ENCODE data around the gene PTPRU.

DNA sequence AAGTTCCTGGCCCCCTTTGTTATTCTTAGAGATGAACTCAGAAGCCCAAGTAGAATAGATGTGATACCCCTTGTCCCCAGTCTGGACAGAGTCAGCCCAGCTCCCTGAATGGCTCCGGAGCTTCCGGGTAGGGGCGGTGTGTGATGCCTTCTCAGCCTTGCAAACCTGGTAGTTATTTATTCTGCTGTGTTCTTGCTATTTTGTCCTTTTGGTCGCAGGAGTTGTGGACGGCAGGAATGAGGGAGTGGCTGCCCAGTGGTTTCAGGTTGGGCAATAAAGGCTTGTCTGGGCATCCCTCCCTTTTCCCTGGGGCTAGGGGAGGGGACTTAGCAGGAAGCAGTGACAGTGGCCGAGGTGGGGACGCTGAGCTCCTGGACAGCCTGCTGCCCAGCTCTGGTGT lies 2.8 kb downstream of the PTPRU start:
- TF ChIP-seq TAF1 (IDR thresholded peaks at IDR 0.05; ENCODE audit: borderline replicate concordance, insufficient read depth, low read length) = no peak
- no peak for TF ChIP-seq POLR2AphosphoS5 (IDR thresholded peaks at IDR 0.05; ENCODE audit: low read depth, low read length)
- TF ChIP-seq SIN3A (IDR thresholded peaks at IDR 0.05; ENCODE audit: borderline replicate concordance, insufficient read depth, low read length) = no peak
- TF ChIP-seq, protein P1, sequence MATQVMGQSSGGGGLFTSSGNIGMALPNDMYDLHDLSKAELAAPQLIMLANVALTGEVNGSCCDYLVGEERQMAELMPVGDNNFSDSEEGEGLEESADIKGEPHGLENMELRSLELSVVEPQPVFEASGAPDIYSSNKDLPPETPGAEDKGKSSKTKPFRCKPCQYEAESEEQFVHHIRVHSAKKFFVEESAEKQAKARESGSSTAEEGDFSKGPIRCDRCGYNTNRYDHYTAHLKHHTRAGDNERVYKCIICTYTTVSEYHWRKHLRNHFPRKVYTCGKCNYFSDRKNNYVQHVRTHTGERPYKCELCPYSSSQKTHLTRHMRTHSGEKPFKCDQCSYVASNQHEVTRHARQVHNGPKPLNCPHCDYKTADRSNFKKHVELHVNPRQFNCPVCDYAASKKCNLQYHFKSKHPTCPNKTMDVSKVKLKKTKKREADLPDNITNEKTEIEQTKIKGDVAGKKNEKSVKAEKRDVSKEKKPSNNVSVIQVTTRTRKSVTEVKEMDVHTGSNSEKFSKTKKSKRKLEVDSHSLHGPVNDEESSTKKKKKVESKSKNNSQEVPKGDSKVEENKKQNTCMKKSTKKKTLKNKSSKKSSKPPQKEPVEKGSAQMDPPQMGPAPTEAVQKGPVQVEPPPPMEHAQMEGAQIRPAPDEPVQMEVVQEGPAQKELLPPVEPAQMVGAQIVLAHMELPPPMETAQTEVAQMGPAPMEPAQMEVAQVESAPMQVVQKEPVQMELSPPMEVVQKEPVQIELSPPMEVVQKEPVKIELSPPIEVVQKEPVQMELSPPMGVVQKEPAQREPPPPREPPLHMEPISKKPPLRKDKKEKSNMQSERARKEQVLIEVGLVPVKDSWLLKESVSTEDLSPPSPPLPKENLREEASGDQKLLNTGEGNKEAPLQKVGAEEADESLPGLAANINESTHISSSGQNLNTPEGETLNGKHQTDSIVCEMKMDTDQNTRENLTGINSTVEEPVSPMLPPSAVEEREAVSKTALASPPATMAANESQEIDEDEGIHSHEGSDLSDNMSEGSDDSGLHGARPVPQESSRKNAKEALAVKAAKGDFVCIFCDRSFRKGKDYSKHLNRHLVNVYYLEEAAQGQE (IDR thresholded peaks at IDR 0.05; ENCODE audit: insufficient read depth in 1 of 2, low read depth in 2 of 2, low read length in 2 of 2) = no peak
- no peak for TF ChIP-seq FOXP2 (optimal IDR thresholded peaks at IDR 0.05; ENCODE audit: borderline replicate concordance, extremely low read depth, extremely low read length, insufficient read depth)
